Activated B cell treated with CpG ODN at 0.5 μM for 24 hours (primary cell): ENCODE data around the gene GLIPR1L1. TPM values are rescaled to one million over a fixed set of nuclear protein-coding genes. Genes with fewer than 3 reads are reported as not detected.

Experiments used
- ATAC-seq: fragments of 200-7000 bp; cut with Tn5 transposase; one replicate; pipeline ENCODE4 v1.10.0; 2021; ENCODE audit warnings: low read depth, mild to moderate bottlenecking, moderate library complexity
- CTCF ChIA-PET: fragments of 350-600 bp; sonication (Branson Sonifier 250); formaldehyde crosslinking; loops from one replicate; lab custom pipeline; 2021; ENCODE audit warnings: antibody characterized with exemption; lab: Charles Lee
- POLR2A ChIA-PET: fragments of 350-600 bp; sonication (Branson Sonifier 250); formaldehyde crosslinking; loops from one replicate; lab custom pipeline; 2021; ENCODE audit warnings: antibody characterized with exemption; lab: Charles Lee
- DNase-seq: peaks from one replicate; pipeline ENCODE4 v3.0.0; 2022
- H3K27ac Mint-ChIP-seq: one replicate; pipeline ENCODE4 v1.8.0; 2020; ENCODE audit warnings: mixed read lengths
- H3K27me3 Mint-ChIP-seq: one replicate; pipeline ENCODE4 v1.8.0; 2021; ENCODE audit warnings: mixed read lengths
- H3K36me3 Mint-ChIP-seq: one replicate; pipeline ENCODE4 v1.8.0; 2021; ENCODE audit warnings: low read depth, mixed read lengths
- H3K4me1 Mint-ChIP-seq: one replicate; pipeline ENCODE4 v1.8.0; 2021; ENCODE audit warnings: mixed read lengths
- H3K4me3 Mint-ChIP-seq: one replicate; pipeline ENCODE4 v1.8.0; 2020; ENCODE audit warnings: mild to moderate bottlenecking, mixed read lengths
- H3K9me3 Mint-ChIP-seq: one replicate; pipeline ENCODE4 v1.8.0; 2020; ENCODE audit warnings: mixed read lengths
- intact Hi-C: fragments of 100-400 bp; cut with micrococcal nuclease; formaldehyde crosslinking; loops from one replicate; pipeline ENCODE4 v1.15.1; 2024
- total RNA-seq: library from RNA; stranded (reverse); gene quantifications from 2 replicates; pipeline ENCODE4 v1.2.3, GENCODE V29; 2022
- TF ChIP-seq, protein P1 (sequence below): fragments of 200-600 bp; IDR thresholded peaks from one replicate; pipeline ENCODE4 v1.8.0; 2022; ENCODE audit warnings: antibody characterized with exemption, mild to moderate bottlenecking

GLIPR1L1 gene
- total RNA-seq, 1 donor from 2014 or later, result not detected

DNA sequence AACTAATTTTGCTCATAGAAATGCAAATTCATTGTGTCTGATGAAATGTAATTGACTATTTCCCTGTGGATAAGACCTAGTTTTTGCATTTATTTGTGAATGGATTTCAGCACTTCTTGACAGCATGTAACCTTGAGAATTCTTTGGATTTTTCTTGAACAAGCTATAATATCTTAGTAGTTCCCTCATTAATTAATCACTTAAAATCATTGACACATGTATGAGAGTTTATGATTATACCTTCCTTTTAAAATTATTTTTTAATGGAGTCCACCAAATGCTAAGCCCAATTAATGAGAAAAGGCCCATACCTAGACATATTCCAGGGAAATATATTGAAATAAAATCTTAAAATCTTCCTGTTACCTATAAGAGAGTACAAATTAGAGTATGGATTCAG lies 73.2 kb downstream of the GLIPR1L1 start:
- no peak overlapping the region for H3K27ac Mint-ChIP-seq
- no peaks in the 10 kb centered on the region for H3K36me3 Mint-ChIP-seq
- POLR2A ChIA-PET, result no interaction called here
- DNase-seq (no peak), ATAC-seq (no peak)
- TF ChIP-seq, protein P1, sequence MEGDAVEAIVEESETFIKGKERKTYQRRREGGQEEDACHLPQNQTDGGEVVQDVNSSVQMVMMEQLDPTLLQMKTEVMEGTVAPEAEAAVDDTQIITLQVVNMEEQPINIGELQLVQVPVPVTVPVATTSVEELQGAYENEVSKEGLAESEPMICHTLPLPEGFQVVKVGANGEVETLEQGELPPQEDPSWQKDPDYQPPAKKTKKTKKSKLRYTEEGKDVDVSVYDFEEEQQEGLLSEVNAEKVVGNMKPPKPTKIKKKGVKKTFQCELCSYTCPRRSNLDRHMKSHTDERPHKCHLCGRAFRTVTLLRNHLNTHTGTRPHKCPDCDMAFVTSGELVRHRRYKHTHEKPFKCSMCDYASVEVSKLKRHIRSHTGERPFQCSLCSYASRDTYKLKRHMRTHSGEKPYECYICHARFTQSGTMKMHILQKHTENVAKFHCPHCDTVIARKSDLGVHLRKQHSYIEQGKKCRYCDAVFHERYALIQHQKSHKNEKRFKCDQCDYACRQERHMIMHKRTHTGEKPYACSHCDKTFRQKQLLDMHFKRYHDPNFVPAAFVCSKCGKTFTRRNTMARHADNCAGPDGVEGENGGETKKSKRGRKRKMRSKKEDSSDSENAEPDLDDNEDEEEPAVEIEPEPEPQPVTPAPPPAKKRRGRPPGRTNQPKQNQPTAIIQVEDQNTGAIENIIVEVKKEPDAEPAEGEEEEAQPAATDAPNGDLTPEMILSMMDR, result no peak
- intact Hi-C loops, result no loop called here
- no peaks in the 10 kb centered on the region for H3K9me3 Mint-ChIP-seq
- H3K4me3 Mint-ChIP-seq, result no peak overlapping the region
- peaks cover 3% of the 10 kb centered on the region for H3K4me1 Mint-ChIP-seq
- CTCF ChIA-PET, result interaction anchor here (1.4 kb wide), 1 partner anchor 16 kb away, joined by 5 read pairs; the partner anchor contains the start of gene GLIPR1L2
- H3K27me3 Mint-ChIP-seq, result no peaks in the 10 kb centered on the region

DNA sequence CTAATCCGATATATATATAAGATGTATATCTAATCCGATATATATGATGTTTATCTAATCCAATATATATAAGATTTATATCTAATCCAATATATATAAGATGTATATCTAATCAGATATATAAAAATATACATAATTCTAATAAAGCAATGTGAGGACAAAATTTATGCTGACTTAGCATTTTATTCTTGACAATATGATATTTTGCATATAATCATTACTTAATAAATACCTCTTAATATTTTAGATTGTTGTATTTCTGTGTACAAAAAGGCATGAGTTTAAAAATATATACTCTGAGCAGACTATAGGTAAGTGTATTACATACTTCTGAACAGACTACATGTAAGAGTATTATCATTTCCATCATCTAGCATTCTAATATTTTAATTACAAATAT lies 75.4 kb downstream of the GLIPR1L1 start:
- POLR2A ChIA-PET, result no interaction called here
- intact Hi-C loops, result no loop called here
- H3K4me3 Mint-ChIP-seq, result no peak overlapping the region
- CTCF ChIA-PET, result no interaction called here
- DNase-seq, result no peak
- H3K27me3 Mint-ChIP-seq, result no peaks in the 10 kb centered on the region
- no peak for ATAC-seq
- H3K4me1 Mint-ChIP-seq, result peaks cover 3% of the 10 kb centered on the region
- TF ChIP-seq, protein P1, result no peak
- no peaks in the 10 kb centered on the region for H3K36me3 Mint-ChIP-seq
- no peaks in the 10 kb centered on the region for H3K9me3 Mint-ChIP-seq
- no peak overlapping the region for H3K27ac Mint-ChIP-seq

GRCh38 chr12:75414671-75415070 lies 80.2 kb downstream of the GLIPR1L1 start:
- Mint-ChIP-seq H3K27ac (no peak overlapping the region), H3K9me3 (no peaks in the 10 kb centered on the region), H3K4me1 (peaks cover 3% of the 10 kb centered on the region), H3K27me3 (no peaks in the 10 kb centered on the region), H3K4me3 (no peak overlapping the region), H3K36me3 (no peaks in the 10 kb centered on the region)
- no peak for DNase-seq
- POLR2A ChIA-PET, result no interaction called here
- CTCF ChIA-PET, result no interaction called here
- ATAC-seq, result no peak
- intact Hi-C loops, result no loop called here
- TF ChIP-seq, protein P1, result no peak

- no peak for DNase-seq
- POLR2A ChIA-PET, result no interaction called here
- TF ChIP-seq, protein P1, result no peak
- no peaks in the 10 kb centered on the region for H3K36me3 Mint-ChIP-seq
- ATAC-seq, result no peak
- H3K4me1 Mint-ChIP-seq, result no peaks in the 10 kb centered on the region
- no peaks in the 10 kb centered on the region for H3K9me3 Mint-ChIP-seq
- H3K27ac Mint-ChIP-seq, result no peak overlapping the region
- H3K4me3 Mint-ChIP-seq, result no peak overlapping the region
- peaks cover 2% of the 10 kb centered on the region for H3K27me3 Mint-ChIP-seq
- CTCF ChIA-PET, result no interaction called here
- intact Hi-C loops, result no loop called here
Observed at GRCh38 chr12:75419841-75420240, 85.4 kb downstream of the GLIPR1L1 start.

Other genes starting within 250 kb of the GLIPR1L1 start
- gene KCNC2, start 124.8 kb upstream of the GLIPR1L1 start, total RNA-seq, result not detected in 2 replicates
- gene CAPS2, start 4.3 kb upstream of the GLIPR1L1 start, total RNA-seq, result 3.1 and 3.8 TPM in 2 replicates
- gene GLIPR1L2, start 56.4 kb downstream of the GLIPR1L1 start, total RNA-seq, result 0.20 TPM in 1 of 2 replicates, not detected in the other
- 44.7 and 45.4 TPM in 2 replicates for gene GLIPR1, start 146.1 kb downstream of the GLIPR1L1 start, total RNA-seq
- 75.0 and 85.1 TPM in 2 replicates for gene KRR1, start 176.9 kb downstream of the GLIPR1L1 start, total RNA-seq